ENCODE data around the gene CDKL2. TPM values are rescaled to one million over a fixed set of nuclear protein-coding genes. Genes with fewer than 3 reads are reported as not detected.

The CDKL2 gene
- total RNA-seq, 2 donors from 2014 or later, result 1.6 to 4.6 TPM

DNA sequence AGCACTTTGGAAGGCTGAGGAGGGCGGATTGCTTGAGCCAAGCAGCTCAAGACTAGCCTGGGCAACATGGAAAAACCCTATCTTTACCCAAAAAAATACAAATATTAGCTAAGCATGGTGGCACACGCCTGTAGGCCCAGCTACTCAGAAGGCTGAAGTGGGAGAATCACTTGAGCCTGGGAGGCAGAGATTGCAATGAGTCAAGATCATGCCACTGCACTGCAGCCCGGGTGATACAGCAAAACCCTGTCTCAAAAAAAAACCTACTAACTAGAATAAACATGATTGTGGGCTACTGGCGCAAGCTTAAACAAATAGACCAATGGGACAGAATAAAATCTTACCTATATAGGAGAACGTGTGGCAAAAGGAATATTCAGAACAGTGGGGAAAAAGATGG, 7.3 kb downstream of the CDKL2 start:
- no peak for DNase-seq
- H3K4me1 ChIP-seq, result no peaks in the 10 kb centered on the region
- TF ChIP-seq POLR2A (IDR thresholded peaks at IDR 0.05), result no peak
- no peak for TF ChIP-seq CTCF (IDR thresholded peaks at IDR 0.05)
- H3K4me3 ChIP-seq, result no peak overlapping the region
- H3K36me3 ChIP-seq (replicated peaks in 1 of 2; ENCODE audit: insufficient read depth in 1 of 2, low read depth in 2 of 2), result no peaks in the 10 kb centered on the region
- no peaks in the 10 kb centered on the region for H3K9me3 ChIP-seq
- WGBS, 2 donors, result 87 to 92% methylated on average over 5 of the region's 5 CpGs
- no peaks in the 10 kb centered on the region for H3K27me3 ChIP-seq
- intact Hi-C loops (cut with DNase I), result no loop called here
- ATAC-seq, result no peak
- H3K27ac ChIP-seq, result no peak overlapping the region

- no peak for ATAC-seq
- Histone ChIP-seq H3K27ac (no peak overlapping the region), H3K4me3 (no peak overlapping the region), H3K27me3 (no peaks in the 10 kb centered on the region), H3K4me1 (no peaks in the 10 kb centered on the region), H3K36me3 (replicated peaks in 1 of 2; ENCODE audit: insufficient read depth in 1 of 2, low read depth in 2 of 2) (no peaks in the 10 kb centered on the region), H3K9me3 (no peaks in the 10 kb centered on the region)
- TF ChIP-seq CTCF (IDR thresholded peaks at IDR 0.05) (no peak), POLR2A (IDR thresholded peaks at IDR 0.05) (no peak)
- no peak for DNase-seq
- intact Hi-C loops (cut with DNase I), result no loop called here
Observed at GRCh38 chr4:75621715-75622114, 8.6 kb downstream of the CDKL2 start.

DNA sequence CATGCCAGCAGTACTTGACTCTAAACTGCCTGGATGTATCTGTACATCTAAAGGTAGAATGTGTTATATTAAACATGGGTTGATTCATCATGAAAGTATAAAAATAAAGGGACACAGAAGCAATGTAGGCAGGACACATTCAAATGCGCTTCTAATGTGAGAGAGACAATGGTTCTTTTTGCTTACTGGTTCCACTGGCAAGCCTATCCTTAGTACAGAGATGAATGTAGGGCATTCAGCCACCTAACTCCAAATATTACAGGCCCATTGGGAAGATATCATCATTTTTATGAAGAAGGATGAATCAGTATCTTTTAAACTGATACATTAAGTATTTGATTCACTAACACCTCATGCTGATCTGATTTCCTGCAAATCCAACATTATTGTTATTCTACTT, 18.0 kb downstream of the CDKL2 start:
- no peaks in the 10 kb centered on the region for H3K27me3 ChIP-seq
- H3K4me3 ChIP-seq, result no peak overlapping the region
- ATAC-seq, result no peak
- H3K4me1 ChIP-seq, result no peaks in the 10 kb centered on the region
- intact Hi-C loops (cut with DNase I), result no loop called here
- DNase-seq, result no peak
- H3K27ac ChIP-seq, result no peak overlapping the region
- H3K9me3 ChIP-seq, result no peaks in the 10 kb centered on the region
- no peak for TF ChIP-seq POLR2A (IDR thresholded peaks at IDR 0.05)
- no peak for TF ChIP-seq CTCF (IDR thresholded peaks at IDR 0.05)
- 100% methylated on average over 1 of the region's 1 CpG for WGBS, 2 donors
- no peaks in the 10 kb centered on the region for H3K36me3 ChIP-seq (replicated peaks in 1 of 2; ENCODE audit: insufficient read depth in 1 of 2, low read depth in 2 of 2)

DNA sequence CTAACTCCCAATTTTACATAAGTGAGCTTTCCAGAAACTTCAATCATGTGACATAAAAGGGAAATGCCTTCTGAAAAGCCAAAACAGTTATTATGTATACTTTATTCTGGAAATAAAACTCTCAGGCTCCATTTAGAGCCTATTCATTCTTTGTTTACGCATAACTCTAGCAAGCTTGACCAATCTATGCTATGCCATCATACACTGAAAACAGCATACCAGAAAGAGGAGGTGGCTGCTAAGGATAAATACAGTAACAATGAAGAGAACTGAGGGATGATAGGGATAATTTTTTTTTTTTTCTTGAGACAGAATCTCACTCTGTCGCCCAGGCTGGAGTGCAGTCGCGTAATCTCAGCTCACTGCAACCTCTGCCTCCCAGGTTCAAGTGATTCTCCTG, 24.4 kb downstream of the CDKL2 start:
- Histone ChIP-seq H3K4me1 (no peaks in the 10 kb centered on the region), H3K9me3 (no peaks in the 10 kb centered on the region), H3K27ac (no peak overlapping the region), H3K4me3 (no peak overlapping the region), H3K36me3 (replicated peaks in 1 of 2; ENCODE audit: insufficient read depth in 1 of 2, low read depth in 2 of 2) (no peaks in the 10 kb centered on the region), H3K27me3 (no peaks in the 10 kb centered on the region)
- DNase-seq (no peak), ATAC-seq (no peak)
- intact Hi-C loops (cut with DNase I), result no loop called here
- WGBS, 2 donors, result 77 to 87% methylated on average over 4 of the region's 4 CpGs
- TF ChIP-seq POLR2A (IDR thresholded peaks at IDR 0.05) (no peak), CTCF (IDR thresholded peaks at IDR 0.05) (no peak)

DNA sequence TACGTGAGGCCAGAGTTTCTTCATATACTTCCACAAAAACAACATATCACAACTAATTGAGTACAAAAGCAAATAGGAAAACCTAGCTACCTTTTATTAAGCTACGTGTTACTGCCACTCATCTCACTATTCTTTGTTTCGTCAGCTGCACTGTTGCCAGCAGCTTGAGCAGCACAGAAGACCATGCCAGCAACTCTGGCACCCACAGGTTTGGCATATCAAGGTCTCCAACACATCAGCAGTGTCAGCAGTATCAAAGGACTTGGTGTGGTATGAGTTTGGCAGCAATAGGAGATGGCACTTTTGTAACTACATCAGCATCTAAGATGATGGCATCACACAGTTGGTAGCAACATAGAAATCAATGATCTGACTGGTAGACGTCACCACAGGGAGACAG, 30.7 kb downstream of the CDKL2 start:
- no peak for ATAC-seq
- DNase-seq, result no peak
- no peak for TF ChIP-seq POLR2A (IDR thresholded peaks at IDR 0.05)
- TF ChIP-seq CTCF (IDR thresholded peaks at IDR 0.05), result no peak
- Histone ChIP-seq H3K27ac (no peak overlapping the region), H3K27me3 (no peaks in the 10 kb centered on the region), H3K36me3 (replicated peaks in 1 of 2; ENCODE audit: insufficient read depth in 1 of 2, low read depth in 2 of 2) (no peaks in the 10 kb centered on the region), H3K4me1 (no peaks in the 10 kb centered on the region), H3K4me3 (no peak overlapping the region), H3K9me3 (no peaks in the 10 kb centered on the region)
- intact Hi-C loops (cut with DNase I), result no loop called here
- WGBS, 2 donors, result 78 to 86% methylated on average over 4 of the region's 4 CpGs

All from body of pancreas (tissue), 4 donors.